ENCODE results near the gene DTD1.

DTD1 gene

DNA sequence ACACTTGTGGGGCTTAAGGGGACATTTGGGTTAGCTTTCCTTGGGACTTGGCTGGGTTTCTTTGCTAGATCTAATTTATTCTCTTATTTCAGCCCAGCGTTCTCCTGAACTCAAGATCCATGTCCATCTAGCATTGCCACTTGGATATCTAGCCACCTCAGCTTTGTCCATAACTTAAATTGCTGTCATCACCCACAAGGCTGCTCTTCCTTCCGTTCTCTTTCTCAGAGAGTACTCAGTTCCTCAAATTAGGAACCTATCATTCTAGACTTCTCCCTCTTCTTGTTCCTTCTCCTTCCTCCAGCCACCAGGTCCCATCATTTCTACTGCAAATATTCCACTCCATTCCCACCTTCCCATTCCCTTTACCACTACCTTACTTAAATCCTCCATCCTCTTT lies 16.3 kb upstream of the DTD1 start:
- no peaks in the 10 kb centered on the region for H3K27me3 ChIP-seq (ENCODE audit: insufficient read depth, low read length, poor library complexity)
- peaks cover 23% of the 10 kb centered on the region for H3K79me2 ChIP-seq (ENCODE audit: insufficient read depth, low read length)
- no peak overlapping the region for H3K27ac ChIP-seq (ENCODE audit: low read length)
- DNase-seq (no peak), ATAC-seq (ENCODE audit: insufficient read depth, low read depth) (no peak)
- H3K4me2 ChIP-seq (ENCODE audit: insufficient read depth, low read length), result no peak overlapping the region
- H3K4me1 ChIP-seq (ENCODE audit: insufficient read depth, low read length), result peaks cover 11% of the 10 kb centered on the region
- H3K9me3 ChIP-seq (ENCODE audit: insufficient read depth, low read length, severe bottlenecking), result no peaks in the 10 kb centered on the region
- H2AFZ ChIP-seq (ENCODE audit: low read depth, low read length), result no peak overlapping the region
- H3K9ac ChIP-seq (ENCODE audit: low read depth, low read length), result no peak overlapping the region
- peaks cover 25% of the 10 kb centered on the region for H3K36me3 ChIP-seq (ENCODE audit: insufficient read depth, low read length)
- no peaks in the 10 kb centered on the region for H4K20me1 ChIP-seq (ENCODE audit: insufficient read depth, low read length)
- TF ChIP-seq EZH2 (IDR thresholded peaks at IDR 0.05; ENCODE audit: borderline replicate concordance, low read depth, low read length, severe bottlenecking), result no peak
- TF ChIP-seq, protein P1, sequence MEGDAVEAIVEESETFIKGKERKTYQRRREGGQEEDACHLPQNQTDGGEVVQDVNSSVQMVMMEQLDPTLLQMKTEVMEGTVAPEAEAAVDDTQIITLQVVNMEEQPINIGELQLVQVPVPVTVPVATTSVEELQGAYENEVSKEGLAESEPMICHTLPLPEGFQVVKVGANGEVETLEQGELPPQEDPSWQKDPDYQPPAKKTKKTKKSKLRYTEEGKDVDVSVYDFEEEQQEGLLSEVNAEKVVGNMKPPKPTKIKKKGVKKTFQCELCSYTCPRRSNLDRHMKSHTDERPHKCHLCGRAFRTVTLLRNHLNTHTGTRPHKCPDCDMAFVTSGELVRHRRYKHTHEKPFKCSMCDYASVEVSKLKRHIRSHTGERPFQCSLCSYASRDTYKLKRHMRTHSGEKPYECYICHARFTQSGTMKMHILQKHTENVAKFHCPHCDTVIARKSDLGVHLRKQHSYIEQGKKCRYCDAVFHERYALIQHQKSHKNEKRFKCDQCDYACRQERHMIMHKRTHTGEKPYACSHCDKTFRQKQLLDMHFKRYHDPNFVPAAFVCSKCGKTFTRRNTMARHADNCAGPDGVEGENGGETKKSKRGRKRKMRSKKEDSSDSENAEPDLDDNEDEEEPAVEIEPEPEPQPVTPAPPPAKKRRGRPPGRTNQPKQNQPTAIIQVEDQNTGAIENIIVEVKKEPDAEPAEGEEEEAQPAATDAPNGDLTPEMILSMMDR (IDR thresholded peaks at IDR 0.05; ENCODE audit: borderline replicate concordance, extremely low read depth, low read length, poor library complexity, severe bottlenecking), result no peak
- H3K4me3 ChIP-seq (ENCODE audit: low read depth in 1 of 2, low read length in 2 of 2), result no peak overlapping the region

DNA sequence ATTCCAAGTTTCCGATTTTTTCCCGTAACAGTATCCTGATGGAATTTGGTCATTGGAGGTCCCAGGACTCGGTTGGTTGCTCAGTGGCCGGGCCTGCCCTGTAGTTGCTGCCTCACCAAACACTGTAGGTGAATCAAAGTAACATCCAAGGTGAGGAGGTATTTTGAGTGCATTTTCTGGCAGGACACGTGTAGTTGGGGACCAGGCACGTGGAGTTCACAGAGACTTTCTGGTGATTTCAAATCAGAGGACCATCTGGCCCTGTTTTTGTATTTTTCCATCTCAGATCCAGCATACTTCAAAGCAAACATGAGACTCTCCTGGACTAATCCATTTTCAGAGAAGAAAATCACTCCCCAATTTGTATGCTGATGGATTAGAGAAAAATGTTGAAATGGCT lies 9.9 kb upstream of the DTD1 start:
- Histone ChIP-seq H3K4me3 (ENCODE audit: low read depth in 1 of 2, low read length in 2 of 2) (no peak overlapping the region), H3K79me2 (ENCODE audit: insufficient read depth, low read length) (no peaks in the 10 kb centered on the region), H4K20me1 (ENCODE audit: insufficient read depth, low read length) (no peaks in the 10 kb centered on the region), H3K27me3 (ENCODE audit: insufficient read depth, low read length, poor library complexity) (no peaks in the 10 kb centered on the region), H2AFZ (ENCODE audit: low read depth, low read length) (no peak overlapping the region), H3K4me1 (ENCODE audit: insufficient read depth, low read length) (no peaks in the 10 kb centered on the region), H3K9ac (ENCODE audit: low read depth, low read length) (no peak overlapping the region), H3K9me3 (ENCODE audit: insufficient read depth, low read length, severe bottlenecking) (no peaks in the 10 kb centered on the region), H3K36me3 (ENCODE audit: insufficient read depth, low read length) (no peaks in the 10 kb centered on the region), H3K27ac (ENCODE audit: low read length) (no peak overlapping the region), H3K4me2 (ENCODE audit: insufficient read depth, low read length) (no peak overlapping the region)
- DNase-seq, result no peak
- no peak for ATAC-seq (ENCODE audit: insufficient read depth, low read depth)
- TF ChIP-seq, protein P1 (IDR thresholded peaks at IDR 0.05; ENCODE audit: borderline replicate concordance, extremely low read depth, low read length, poor library complexity, severe bottlenecking), result no peak
- TF ChIP-seq EZH2 (IDR thresholded peaks at IDR 0.05; ENCODE audit: borderline replicate concordance, low read depth, low read length, severe bottlenecking), result no peak

DNA sequence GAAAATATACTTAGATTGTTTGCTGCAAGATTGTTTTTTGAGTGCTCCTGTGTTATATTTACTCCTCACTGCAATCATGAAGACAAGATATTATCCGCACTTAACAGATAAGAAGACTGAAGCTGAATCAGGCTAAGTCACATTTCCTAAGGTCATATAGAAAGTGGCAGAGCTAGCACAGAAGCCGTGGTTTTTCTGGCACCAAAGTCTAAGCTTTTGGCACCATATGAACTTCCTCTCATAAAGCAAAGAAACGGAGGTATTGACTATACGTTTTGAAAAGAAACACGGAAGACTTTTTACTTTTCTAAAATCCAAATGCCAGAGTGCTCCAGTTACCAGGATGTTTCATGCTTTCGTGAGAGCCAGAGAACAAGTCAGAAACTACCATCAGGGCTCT lies 9.3 kb upstream of the DTD1 start:
- Histone ChIP-seq H3K27me3 (ENCODE audit: insufficient read depth, low read length, poor library complexity) (no peaks in the 10 kb centered on the region), H3K36me3 (ENCODE audit: insufficient read depth, low read length) (no peaks in the 10 kb centered on the region), H3K4me1 (ENCODE audit: insufficient read depth, low read length) (no peaks in the 10 kb centered on the region), H3K4me3 (ENCODE audit: low read depth in 1 of 2, low read length in 2 of 2) (no peak overlapping the region), H3K9ac (ENCODE audit: low read depth, low read length) (no peak overlapping the region), H3K4me2 (ENCODE audit: insufficient read depth, low read length) (no peak overlapping the region), H3K9me3 (ENCODE audit: insufficient read depth, low read length, severe bottlenecking) (no peaks in the 10 kb centered on the region), H3K27ac (ENCODE audit: low read length) (no peak overlapping the region), H2AFZ (ENCODE audit: low read depth, low read length) (no peak overlapping the region), H4K20me1 (ENCODE audit: insufficient read depth, low read length) (no peaks in the 10 kb centered on the region), H3K79me2 (ENCODE audit: insufficient read depth, low read length) (no peaks in the 10 kb centered on the region)
- no peak for DNase-seq
- no peak for ATAC-seq (ENCODE audit: insufficient read depth, low read depth)
- TF ChIP-seq EZH2 (IDR thresholded peaks at IDR 0.05; ENCODE audit: borderline replicate concordance, low read depth, low read length, severe bottlenecking), result no peak
- TF ChIP-seq, protein P1 (IDR thresholded peaks at IDR 0.05; ENCODE audit: borderline replicate concordance, extremely low read depth, low read length, poor library complexity, severe bottlenecking), result no peak

DNA sequence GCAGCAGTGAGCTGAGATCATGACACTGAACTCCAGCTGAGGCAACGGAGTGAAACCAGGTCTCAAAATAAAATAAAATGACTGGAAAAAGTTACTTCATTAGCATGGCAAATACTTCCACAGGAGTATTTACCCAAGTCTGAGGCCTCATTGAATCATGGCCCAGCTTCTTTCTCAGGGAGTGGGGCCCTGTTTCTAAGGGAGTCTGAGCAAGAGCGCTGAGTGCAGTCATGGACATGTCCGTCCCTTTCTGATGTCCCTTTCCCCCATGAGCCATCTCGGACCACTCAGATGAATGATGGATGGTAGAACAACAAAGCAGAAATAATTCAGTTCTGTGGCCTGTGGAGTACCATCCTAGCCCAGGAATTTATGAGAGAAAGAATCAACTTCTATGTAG lies 7.8 kb upstream of the DTD1 start:
- Histone ChIP-seq H3K9me3 (ENCODE audit: insufficient read depth, low read length, severe bottlenecking) (no peaks in the 10 kb centered on the region), H2AFZ (ENCODE audit: low read depth, low read length) (no peak overlapping the region), H3K4me2 (ENCODE audit: insufficient read depth, low read length) (no peak overlapping the region), H3K9ac (ENCODE audit: low read depth, low read length) (no peak overlapping the region), H4K20me1 (ENCODE audit: insufficient read depth, low read length) (no peaks in the 10 kb centered on the region), H3K4me3 (ENCODE audit: low read depth in 1 of 2, low read length in 2 of 2) (no peak overlapping the region), H3K27me3 (ENCODE audit: insufficient read depth, low read length, poor library complexity) (no peaks in the 10 kb centered on the region), H3K27ac (ENCODE audit: low read length) (no peak overlapping the region), H3K36me3 (ENCODE audit: insufficient read depth, low read length) (no peaks in the 10 kb centered on the region), H3K79me2 (ENCODE audit: insufficient read depth, low read length) (no peaks in the 10 kb centered on the region), H3K4me1 (ENCODE audit: insufficient read depth, low read length) (no peaks in the 10 kb centered on the region)
- TF ChIP-seq EZH2 (IDR thresholded peaks at IDR 0.05; ENCODE audit: borderline replicate concordance, low read depth, low read length, severe bottlenecking), result no peak
- no peak for DNase-seq
- ATAC-seq (ENCODE audit: insufficient read depth, low read depth), result no peak
